Central memory CD8-positive, alpha-beta T cell (primary cell): ENCODE results near the gene ANKRD40CL.

ENCODE experiments used
- ATAC-seq: fragments of 150-1000 bp; cut with Tn5 transposase; replicated peaks from 2 replicates; pipeline ENCODE4 v1.10.0; 2022; ENCODE audit warnings: mild to moderate bottlenecking, moderate FRiP score, moderate number of reproducible peaks; ENCODE audit not compliant: poor library complexity, severe bottlenecking; ENCODE audit errors: extremely low read depth
- DNase-seq, 2 donors: peaks; one replicate each; pipeline ENCODE4 v3.0.0; 2021; ENCODE audit warnings: low spot score in 2 of 2
- H3K27ac Mint-ChIP-seq: one replicate; pipeline ENCODE4 v1.8.0; 2022; ENCODE audit warnings: low read depth, mild to moderate bottlenecking, moderate library complexity, mixed read lengths
- H3K27me3 Mint-ChIP-seq: one replicate; pipeline ENCODE4 v1.8.0; 2022; ENCODE audit warnings: mixed read lengths
- H3K36me3 Mint-ChIP-seq: one replicate; pipeline ENCODE4 v1.8.0; 2022; ENCODE audit warnings: mild to moderate bottlenecking, moderate library complexity, mixed read lengths; ENCODE audit not compliant: insufficient read depth
- H3K4me1 Mint-ChIP-seq: one replicate; pipeline ENCODE4 v1.8.0; 2022; ENCODE audit warnings: mixed read lengths
- H3K4me3 Mint-ChIP-seq: one replicate; pipeline ENCODE4 v1.8.0; 2022; ENCODE audit warnings: mild to moderate bottlenecking, moderate library complexity, mixed read lengths
- H3K9me3 Mint-ChIP-seq: one replicate; pipeline ENCODE4 v1.8.0; 2022; ENCODE audit warnings: mixed read lengths

Gene ANKRD40CL

DNA sequence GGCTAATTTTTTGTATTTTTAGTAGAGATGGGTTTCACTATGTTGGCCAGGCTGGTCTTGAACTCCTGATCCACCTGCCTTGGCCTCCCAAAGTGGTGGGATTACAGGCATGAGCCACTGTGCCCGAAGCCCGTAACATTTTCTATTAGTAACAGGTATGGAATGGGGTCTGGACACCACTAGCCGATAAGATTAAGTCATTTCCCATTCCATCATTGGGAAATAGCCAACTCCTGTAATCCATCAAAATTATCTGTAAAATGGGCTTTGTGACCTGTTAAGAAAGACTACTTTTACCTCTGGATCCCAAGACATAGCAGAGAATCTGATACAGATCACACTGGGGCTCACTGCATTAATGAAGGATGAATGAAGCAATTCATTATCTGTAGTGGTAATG is 51.8 kb downstream of the ANKRD40CL start:
- no peak for DNase-seq
- no peak overlapping the region for H3K4me3 Mint-ChIP-seq
- no peaks in the 10 kb centered on the region for H3K27me3 Mint-ChIP-seq
- H3K36me3 Mint-ChIP-seq = peaks cover 12% of the 10 kb centered on the region
- H3K4me1 Mint-ChIP-seq = peaks cover 11% of the 10 kb centered on the region
- no peak for ATAC-seq
- no peaks in the 10 kb centered on the region for H3K9me3 Mint-ChIP-seq
- H3K27ac Mint-ChIP-seq = no peak overlapping the region

DNA sequence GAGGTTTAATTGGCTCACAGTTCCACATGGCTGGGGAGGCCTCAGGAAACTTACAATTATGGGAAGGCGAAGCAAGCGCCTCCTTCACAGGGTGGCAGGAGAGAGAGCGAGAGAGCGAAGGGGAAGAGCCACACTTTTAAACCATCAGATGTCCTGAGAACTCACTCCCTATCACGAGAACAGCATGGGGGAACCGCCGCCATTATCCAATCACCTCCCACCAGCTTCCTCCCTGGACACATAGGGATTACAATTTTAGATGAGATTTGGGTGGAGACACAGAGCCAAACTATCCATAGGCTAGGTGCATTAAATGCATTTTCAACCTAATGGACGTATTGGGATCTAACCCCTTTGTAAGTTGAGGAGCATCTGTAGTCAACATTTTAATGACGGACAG is 54.7 kb downstream of the ANKRD40CL start:
- no peak for ATAC-seq
- DNase-seq = no peak
- no peaks in the 10 kb centered on the region for H3K9me3 Mint-ChIP-seq
- peaks cover 14% of the 10 kb centered on the region for H3K4me1 Mint-ChIP-seq
- H3K4me3 Mint-ChIP-seq = no peak overlapping the region
- H3K36me3 Mint-ChIP-seq = peaks cover 11% of the 10 kb centered on the region
- no peaks in the 10 kb centered on the region for H3K27me3 Mint-ChIP-seq
- no peak overlapping the region for H3K27ac Mint-ChIP-seq
